HG03442 (cell line): ENCODE results near the gene EIF3I.

ENCODE experiments used
- ATAC-seq: cut with Tn5 transposase; IDR thresholded peaks from one replicate; pipeline ENCODE4 v1.9.1; 2021; ENCODE audit warnings: mild to moderate bottlenecking, moderate library complexity; ENCODE audit not compliant: unreplicated experiment

The EIF3I gene

GRCh38 chr1:32198237-32199042 lies 23.8 kb upstream of the EIF3I start:
- no peak for ATAC-seq

GRCh38 chr1:32199043-32199716 lies 23.0 kb upstream of the EIF3I start:
- no peak for ATAC-seq

- ATAC-seq: no peak
These were observed 22.5 kb upstream of the EIF3I start for GRCh38 chr1:32199717-32200072.

GRCh38 chr1:32200226-32201010 lies 21.8 kb upstream of the EIF3I start, which contains the start of gene CCDC28B:
TSS of gene CCDC28B (plus strand) at chr1:32200595. CDS start at chr1:32201936, 1,341 bp downstream.
- no peak for ATAC-seq

GRCh38 chr1:32201011-32201855 lies 21.0 kb upstream of the EIF3I start:
- ATAC-seq: no peak

- no peak for ATAC-seq
These were observed 17.3 kb upstream of the EIF3I start for GRCh38 chr1:32204943-32205361.

- ATAC-seq: no peak
These were observed 16.5 kb upstream of the EIF3I start, which contains the start of gene IQCC for GRCh38 chr1:32205401-32206370. TSS of gene IQCC (plus strand) at chr1:32205671. CDS start at chr1:32205682, 11 bp downstream.

- no peak for ATAC-seq
These were observed 13.7 kb upstream of the EIF3I start for GRCh38 chr1:32208469-32208868.

GRCh38 chr1:32208891-32209328 lies 13.3 kb upstream of the EIF3I start, which contains the start of gene DCDC2B:
TSS of gene DCDC2B (plus strand) at chr1:32209089. CDS start at chr1:32209094, 5 bp downstream.
- no peak for ATAC-seq

GRCh38 chr1:32215629-32216480 lies 6.4 kb upstream of the EIF3I start:
- ATAC-seq: no peak

- no peak for ATAC-seq
These were observed 5.6 kb upstream of the EIF3I start for GRCh38 chr1:32216566-32216965.

GRCh38 chr1:32219022-32219421 lies 3.2 kb upstream of the EIF3I start:
- ATAC-seq: no peak

- no peak for ATAC-seq
These were observed 1.2 kb upstream of the EIF3I start for GRCh38 chr1:32220746-32221580.

GRCh38 chr1:32221581-32221979 lies 627 bp upstream of the EIF3I start:
- ATAC-seq: no peak

GRCh38 chr1:32223683-32224082 lies 1.5 kb downstream of the EIF3I start:
- ATAC-seq: no peak

GRCh38 chr1:32224285-32224684 lies 2.1 kb downstream of the EIF3I start:
- ATAC-seq: no peak

- ATAC-seq: no peak
These were observed 6.6 kb downstream of the EIF3I start for GRCh38 chr1:32228771-32229170.
